Measurements from ENCODE around the gene RAD51B.

Gene RAD51B

GRCh38 chr14:68506645-68507419 lies 687.3 kb downstream of the RAD51B start:
- DNase-seq, result peak; percentile 34

DNA sequence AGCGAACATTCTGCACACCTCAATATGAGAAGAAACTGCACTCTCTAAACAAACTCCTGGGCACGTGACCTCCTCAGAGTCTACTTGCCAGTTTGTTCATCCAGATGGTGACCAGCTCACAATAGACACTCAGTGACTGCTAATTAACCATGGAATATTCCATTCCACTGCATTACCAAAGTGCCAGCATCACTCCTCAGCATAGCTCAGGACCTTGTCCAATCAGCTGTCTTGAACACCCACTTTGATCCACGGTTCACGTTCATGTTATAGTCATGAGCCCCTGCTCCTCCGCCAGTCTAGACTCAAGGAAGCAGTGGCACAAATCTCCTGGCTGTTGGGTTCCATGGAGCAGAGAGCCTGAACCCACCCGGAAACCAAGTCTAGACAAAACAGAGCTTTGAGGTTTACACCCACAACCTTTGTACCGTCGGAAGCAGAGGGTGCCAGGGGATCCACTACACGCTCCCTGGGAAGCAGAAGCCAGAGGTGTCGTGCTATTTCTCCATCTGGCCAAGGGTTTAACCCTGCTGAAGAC lies 688.0 kb downstream of the RAD51B start:
- no peak for DNase-seq

GRCh38 chr14:68508581-68508980 lies 689.0 kb downstream of the RAD51B start:
- no peak for DNase-seq

- DNase-seq, result no peak
Measured at GRCh38 chr14:68509188-68509983, 689.8 kb downstream of the RAD51B start.

- no peak for DNase-seq
Measured at GRCh38 chr14:68510201-68511128, 690.9 kb downstream of the RAD51B start.

- no peak for DNase-seq
Measured at GRCh38 chr14:68511129-68512047, 691.8 kb downstream of the RAD51B start.

DNA sequence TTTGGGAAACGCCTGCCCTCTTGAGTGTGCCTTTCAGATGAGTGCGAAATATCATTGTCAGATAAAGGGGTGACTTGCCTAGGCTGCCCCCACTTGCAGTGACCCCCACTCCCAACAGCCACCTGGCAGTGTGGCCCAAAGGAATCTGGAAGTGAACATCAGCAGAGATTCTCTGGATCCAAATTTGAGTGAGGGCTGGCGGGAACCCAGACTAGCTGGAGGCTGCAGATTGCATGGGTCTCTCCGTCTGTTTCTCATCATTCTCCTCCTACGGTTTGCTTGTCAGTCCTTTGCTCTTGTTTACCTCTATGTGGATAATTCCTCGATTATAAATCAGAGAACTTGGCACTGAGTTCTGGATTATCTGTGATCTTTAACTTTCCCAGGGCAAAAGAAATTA lies 692.5 kb downstream of the RAD51B start:
- no peak for DNase-seq

DNA sequence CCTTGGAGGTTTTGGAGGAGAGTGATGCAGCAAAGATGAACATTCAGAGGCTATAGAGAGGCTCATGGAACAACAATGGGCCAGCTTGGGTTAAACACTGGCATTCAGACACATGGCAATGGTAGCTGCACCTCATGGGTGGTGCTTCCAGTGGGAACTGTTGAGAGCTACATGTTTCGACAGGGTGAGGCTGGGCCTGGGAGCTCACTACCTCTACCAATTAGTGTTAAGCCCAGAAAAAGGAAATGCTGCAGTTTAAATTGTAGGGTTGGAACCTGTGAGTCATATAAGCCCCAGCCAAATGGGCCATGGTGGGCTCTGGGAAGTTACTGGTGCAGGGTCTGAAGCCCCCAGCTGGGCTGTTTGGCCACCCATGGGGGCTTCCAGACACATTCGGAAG lies 693.6 kb downstream of the RAD51B start:
- DNase-seq, result no peak

- DNase-seq, result no peak
Measured at GRCh38 chr14:68513838-68514607, 694.4 kb downstream of the RAD51B start.

- no peak for DNase-seq
Measured at GRCh38 chr14:68514608-68515194, 695.1 kb downstream of the RAD51B start.

- DNase-seq, result no peak
Measured at GRCh38 chr14:68516342-68516741, 696.8 kb downstream of the RAD51B start.

DNA sequence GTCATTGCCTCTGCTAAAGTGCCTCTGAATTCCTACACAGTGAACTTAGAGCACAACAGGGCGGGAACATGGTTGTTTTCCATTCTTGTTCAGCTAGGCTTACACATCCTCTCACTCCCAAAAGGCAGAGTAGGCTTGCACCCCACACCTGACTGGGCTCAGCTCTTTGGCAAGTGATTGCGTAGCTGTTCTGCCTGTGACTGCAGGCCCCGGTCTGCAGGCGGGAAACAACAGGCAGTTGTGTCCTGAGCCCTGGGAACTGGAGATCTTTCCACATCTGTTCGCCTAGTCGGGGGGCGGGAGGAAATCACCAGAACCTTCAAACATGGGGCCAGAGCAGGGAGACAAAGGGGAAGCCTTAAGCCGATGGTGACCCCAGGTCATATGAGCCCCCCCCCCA lies 698.6 kb downstream of the RAD51B start:
- no peak for DNase-seq

GRCh38 chr14:68518761-68519670 lies 699.4 kb downstream of the RAD51B start:
- no peak for DNase-seq

- no peak for DNase-seq
Measured at GRCh38 chr14:68519671-68520187, 700.1 kb downstream of the RAD51B start.

DNA sequence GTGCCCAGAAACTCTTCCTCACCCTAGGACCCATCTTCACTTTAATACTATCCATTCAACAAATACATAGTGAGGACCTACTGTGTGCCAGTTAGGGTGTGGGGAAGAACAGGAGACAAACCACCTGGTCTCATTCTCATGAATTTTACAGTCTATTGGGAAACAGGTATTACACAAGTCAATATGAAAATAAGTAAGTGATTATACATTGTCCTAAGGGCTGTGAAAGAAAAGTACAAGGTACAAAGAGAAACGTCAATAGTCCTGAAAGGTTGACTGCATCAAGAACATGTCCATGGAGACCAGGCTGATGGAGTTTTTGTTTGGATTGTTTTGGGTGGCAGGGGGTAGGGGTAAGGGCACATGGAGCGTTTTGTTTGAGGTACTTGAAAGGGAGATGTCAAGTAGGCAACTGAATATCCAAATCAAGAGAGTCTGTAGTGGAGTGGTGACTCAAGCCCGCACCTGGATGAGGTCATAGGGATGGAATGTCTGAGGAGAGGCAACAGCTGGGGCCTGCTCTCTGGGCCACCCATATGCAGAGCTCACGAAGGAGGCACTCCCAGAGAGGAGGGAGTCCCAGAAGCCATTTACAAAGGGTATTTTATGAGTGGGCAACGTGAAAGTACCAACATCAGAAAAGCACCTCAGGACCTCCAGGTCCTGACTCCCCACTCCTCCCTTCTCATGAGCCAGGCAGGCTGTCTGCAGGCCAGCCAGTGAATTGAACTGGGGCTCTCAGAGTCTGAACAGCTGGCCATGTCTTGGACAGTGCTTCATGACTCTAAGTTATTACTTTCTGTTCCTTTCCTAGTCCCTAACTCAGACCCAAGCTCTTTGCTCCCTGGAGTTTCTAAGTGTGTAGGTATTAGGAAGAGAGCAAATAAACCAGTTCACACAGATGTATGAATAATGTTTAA lies 701.3 kb downstream of the RAD51B start:
- DNase-seq, result peak; percentile 49

GRCh38 chr14:68521557-68521901 lies 702.0 kb downstream of the RAD51B start:
- DNase-seq, result no peak

- DNase-seq, result no peak
Measured at GRCh38 chr14:68521961-68522509, 702.5 kb downstream of the RAD51B start.
